ENCODE measurements around the gene PSMC4.

The PSMC4 gene

GRCh38 chr19:39997638-39998216 is 26.8 kb downstream of the PSMC4 start:
- Histone ChIP-seq H3K4me3 (ENCODE audit: insufficient read depth, low read depth, low read length, poor library complexity, severe bottlenecking) (peak overlapping the region; percentile 74), H3K36me3 (ENCODE audit: control insufficient read depth, insufficient read depth, low read length) (peaks cover 6% of the 10 kb centered on the region), H3K27me3 (replicated peaks; ENCODE audit: control insufficient read depth, insufficient read depth, low read length, poor library complexity, severe bottlenecking) (no peaks in the 10 kb centered on the region), H3K9me3 (ENCODE audit: control insufficient read depth, low read length) (no peaks in the 10 kb centered on the region), H3K4me1 (ENCODE audit: control insufficient read depth, insufficient read depth, low read length, poor library complexity, severe bottlenecking) (peaks cover 11% of the 10 kb centered on the region), H3K27ac (ENCODE audit: insufficient read depth, low read length, poor library complexity, severe bottlenecking) (peak overlapping the region; percentile 83)
- DNase-seq, result no peak

GRCh38 chr19:39998501-39998900 is 27.5 kb downstream of the PSMC4 start:
- Histone ChIP-seq H3K4me1 (ENCODE audit: control insufficient read depth, insufficient read depth, low read length, poor library complexity, severe bottlenecking) (peaks cover 11% of the 10 kb centered on the region), H3K4me3 (ENCODE audit: insufficient read depth, low read depth, low read length, poor library complexity, severe bottlenecking) (no peak overlapping the region), H3K27ac (ENCODE audit: insufficient read depth, low read length, poor library complexity, severe bottlenecking) (no peak overlapping the region), H3K36me3 (ENCODE audit: control insufficient read depth, insufficient read depth, low read length) (peaks cover under 1% of the 10 kb centered on the region), H3K9me3 (ENCODE audit: control insufficient read depth, low read length) (no peaks in the 10 kb centered on the region), H3K27me3 (replicated peaks; ENCODE audit: control insufficient read depth, insufficient read depth, low read length, poor library complexity, severe bottlenecking) (no peaks in the 10 kb centered on the region)
- DNase-seq, result no peak

GRCh38 chr19:40005691-40006272 is 34.8 kb downstream of the PSMC4 start:
- Histone ChIP-seq H3K4me3 (ENCODE audit: insufficient read depth, low read depth, low read length, poor library complexity, severe bottlenecking) (no peak overlapping the region), H3K4me1 (ENCODE audit: control insufficient read depth, insufficient read depth, low read length, poor library complexity, severe bottlenecking) (no peaks in the 10 kb centered on the region), H3K36me3 (ENCODE audit: control insufficient read depth, insufficient read depth, low read length) (peaks cover 18% of the 10 kb centered on the region), H3K27ac (ENCODE audit: insufficient read depth, low read length, poor library complexity, severe bottlenecking) (no peak overlapping the region), H3K27me3 (replicated peaks; ENCODE audit: control insufficient read depth, insufficient read depth, low read length, poor library complexity, severe bottlenecking) (no peaks in the 10 kb centered on the region), H3K9me3 (ENCODE audit: control insufficient read depth, low read length) (no peaks in the 10 kb centered on the region)
- DNase-seq, result no peak

GRCh38 chr19:40006273-40006691 is 35.3 kb downstream of the PSMC4 start:
- Histone ChIP-seq H3K9me3 (ENCODE audit: control insufficient read depth, low read length) (no peaks in the 10 kb centered on the region), H3K4me1 (ENCODE audit: control insufficient read depth, insufficient read depth, low read length, poor library complexity, severe bottlenecking) (no peaks in the 10 kb centered on the region), H3K27ac (ENCODE audit: insufficient read depth, low read length, poor library complexity, severe bottlenecking) (no peak overlapping the region), H3K27me3 (replicated peaks; ENCODE audit: control insufficient read depth, insufficient read depth, low read length, poor library complexity, severe bottlenecking) (no peaks in the 10 kb centered on the region), H3K36me3 (ENCODE audit: control insufficient read depth, insufficient read depth, low read length) (peaks cover 18% of the 10 kb centered on the region), H3K4me3 (ENCODE audit: insufficient read depth, low read depth, low read length, poor library complexity, severe bottlenecking) (no peak overlapping the region)
- no peak for DNase-seq

- no peak for DNase-seq
- H3K4me3 ChIP-seq (ENCODE audit: insufficient read depth, low read depth, low read length, poor library complexity, severe bottlenecking), result no peak overlapping the region
- H3K27ac ChIP-seq (ENCODE audit: insufficient read depth, low read length, poor library complexity, severe bottlenecking), result no peak overlapping the region
- H3K9me3 ChIP-seq (ENCODE audit: control insufficient read depth, low read length), result peaks cover 4% of the 10 kb centered on the region
- peaks cover 22% of the 10 kb centered on the region for H3K36me3 ChIP-seq (ENCODE audit: control insufficient read depth, insufficient read depth, low read length)
- H3K27me3 ChIP-seq (replicated peaks; ENCODE audit: control insufficient read depth, insufficient read depth, low read length, poor library complexity, severe bottlenecking), result no peaks in the 10 kb centered on the region
- H3K4me1 ChIP-seq (ENCODE audit: control insufficient read depth, insufficient read depth, low read length, poor library complexity, severe bottlenecking), result no peaks in the 10 kb centered on the region
Measured at GRCh38 chr19:40009674-40010073, 38.7 kb downstream of the PSMC4 start.

- no peaks in the 10 kb centered on the region for H3K27me3 ChIP-seq (replicated peaks; ENCODE audit: control insufficient read depth, insufficient read depth, low read length, poor library complexity, severe bottlenecking)
- peaks cover 20% of the 10 kb centered on the region for H3K9me3 ChIP-seq (ENCODE audit: control insufficient read depth, low read length)
- no peaks in the 10 kb centered on the region for H3K4me1 ChIP-seq (ENCODE audit: control insufficient read depth, insufficient read depth, low read length, poor library complexity, severe bottlenecking)
- no peak for DNase-seq
- H3K36me3 ChIP-seq (ENCODE audit: control insufficient read depth, insufficient read depth, low read length), result peaks cover 6% of the 10 kb centered on the region
- H3K27ac ChIP-seq (ENCODE audit: insufficient read depth, low read length, poor library complexity, severe bottlenecking), result no peak overlapping the region
- H3K4me3 ChIP-seq (ENCODE audit: insufficient read depth, low read depth, low read length, poor library complexity, severe bottlenecking), result no peak overlapping the region
Measured at GRCh38 chr19:40013991-40014390, 43.0 kb downstream of the PSMC4 start.

- Histone ChIP-seq H3K4me3 (ENCODE audit: insufficient read depth, low read depth, low read length, poor library complexity, severe bottlenecking) (no peak overlapping the region), H3K27me3 (replicated peaks; ENCODE audit: control insufficient read depth, insufficient read depth, low read length, poor library complexity, severe bottlenecking) (no peaks in the 10 kb centered on the region), H3K4me1 (ENCODE audit: control insufficient read depth, insufficient read depth, low read length, poor library complexity, severe bottlenecking) (no peaks in the 10 kb centered on the region), H3K9me3 (ENCODE audit: control insufficient read depth, low read length) (peaks cover 50% of the 10 kb centered on the region), H3K36me3 (ENCODE audit: control insufficient read depth, insufficient read depth, low read length) (no peaks in the 10 kb centered on the region), H3K27ac (ENCODE audit: insufficient read depth, low read length, poor library complexity, severe bottlenecking) (no peak overlapping the region)
- no peak for DNase-seq
Measured at GRCh38 chr19:40023969-40024368, 53.0 kb downstream of the PSMC4 start.

- Histone ChIP-seq H3K27me3 (replicated peaks; ENCODE audit: control insufficient read depth, insufficient read depth, low read length, poor library complexity, severe bottlenecking) (no peaks in the 10 kb centered on the region), H3K4me3 (ENCODE audit: insufficient read depth, low read depth, low read length, poor library complexity, severe bottlenecking) (no peak overlapping the region), H3K9me3 (ENCODE audit: control insufficient read depth, low read length) (peaks cover 58% of the 10 kb centered on the region), H3K4me1 (ENCODE audit: control insufficient read depth, insufficient read depth, low read length, poor library complexity, severe bottlenecking) (no peaks in the 10 kb centered on the region), H3K36me3 (ENCODE audit: control insufficient read depth, insufficient read depth, low read length) (no peaks in the 10 kb centered on the region), H3K27ac (ENCODE audit: insufficient read depth, low read length, poor library complexity, severe bottlenecking) (no peak overlapping the region)
- DNase-seq, result no peak
Measured at GRCh38 chr19:40025938-40026596, 55.1 kb downstream of the PSMC4 start.

- no peak for DNase-seq
- Histone ChIP-seq H3K27ac (ENCODE audit: insufficient read depth, low read length, poor library complexity, severe bottlenecking) (no peak overlapping the region), H3K4me3 (ENCODE audit: insufficient read depth, low read depth, low read length, poor library complexity, severe bottlenecking) (no peak overlapping the region), H3K4me1 (ENCODE audit: control insufficient read depth, insufficient read depth, low read length, poor library complexity, severe bottlenecking) (no peaks in the 10 kb centered on the region), H3K9me3 (ENCODE audit: control insufficient read depth, low read length) (peaks cover 58% of the 10 kb centered on the region), H3K27me3 (replicated peaks; ENCODE audit: control insufficient read depth, insufficient read depth, low read length, poor library complexity, severe bottlenecking) (no peaks in the 10 kb centered on the region), H3K36me3 (ENCODE audit: control insufficient read depth, insufficient read depth, low read length) (no peaks in the 10 kb centered on the region)
Measured at GRCh38 chr19:40026597-40026970, 55.6 kb downstream of the PSMC4 start.

Data from effector memory CD4-positive, alpha-beta T cell (primary cell).